ENCODE measurements around the gene TEAD2.

The TEAD2 gene

DNA sequence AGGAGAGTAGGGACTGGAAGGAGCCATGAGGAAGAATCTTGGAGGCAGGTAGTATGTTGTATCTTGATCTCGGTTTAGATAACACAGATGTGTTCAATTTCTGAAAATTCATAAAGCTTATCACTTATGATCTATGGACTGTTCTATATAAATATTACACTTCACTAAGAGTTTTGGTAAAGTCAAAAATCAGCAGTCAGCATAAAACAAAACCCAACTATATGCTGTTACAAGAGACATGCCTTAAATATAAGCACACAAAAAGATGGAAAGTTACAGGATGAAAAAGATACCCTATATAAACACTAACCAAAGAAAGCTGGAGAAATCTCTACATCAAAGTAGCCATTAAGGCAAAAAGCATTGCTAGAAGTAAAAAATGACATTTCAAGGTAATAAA lies 21.4 kb upstream of the TEAD2 start:
- Histone ChIP-seq H3K79me2 (ENCODE audit: insufficient read depth, low read length) (no peaks in the 10 kb centered on the region), H3K9ac (ENCODE audit: low read length) (no peak overlapping the region), H3K4me2 (ENCODE audit: low read length) (no peak overlapping the region), H3F3A (ENCODE audit: insufficient read depth, low read length) (no peaks in the 10 kb centered on the region), H2AFZ (ENCODE audit: low read length) (no peak overlapping the region), H3K9me3 (ENCODE audit: low read length) (peaks cover 3% of the 10 kb centered on the region), H3K4me3 (ENCODE audit: low read depth, low read length, poor library complexity, severe bottlenecking) (no peak overlapping the region), H3K9me2 (ENCODE audit: low read depth, low read length) (no peaks in the 10 kb centered on the region), H4K20me1 (ENCODE audit: insufficient read depth, low read length) (no peaks in the 10 kb centered on the region), H3K4me1 (ENCODE audit: insufficient read depth, low read length, severe bottlenecking) (peaks cover 16% of the 10 kb centered on the region), H3K27ac (ENCODE audit: low read depth, low read length, poor library complexity, severe bottlenecking) (no peak overlapping the region), H3K36me3 (ENCODE audit: insufficient read depth, low read length) (no peaks in the 10 kb centered on the region), H3K27me3 (ENCODE audit: insufficient read depth, low read length) (no peaks in the 10 kb centered on the region)
- TF ChIP-seq EZH2 (IDR thresholded peaks at IDR 0.05; ENCODE audit: borderline replicate concordance, low read length): no peak
- TF ChIP-seq, protein P1, sequence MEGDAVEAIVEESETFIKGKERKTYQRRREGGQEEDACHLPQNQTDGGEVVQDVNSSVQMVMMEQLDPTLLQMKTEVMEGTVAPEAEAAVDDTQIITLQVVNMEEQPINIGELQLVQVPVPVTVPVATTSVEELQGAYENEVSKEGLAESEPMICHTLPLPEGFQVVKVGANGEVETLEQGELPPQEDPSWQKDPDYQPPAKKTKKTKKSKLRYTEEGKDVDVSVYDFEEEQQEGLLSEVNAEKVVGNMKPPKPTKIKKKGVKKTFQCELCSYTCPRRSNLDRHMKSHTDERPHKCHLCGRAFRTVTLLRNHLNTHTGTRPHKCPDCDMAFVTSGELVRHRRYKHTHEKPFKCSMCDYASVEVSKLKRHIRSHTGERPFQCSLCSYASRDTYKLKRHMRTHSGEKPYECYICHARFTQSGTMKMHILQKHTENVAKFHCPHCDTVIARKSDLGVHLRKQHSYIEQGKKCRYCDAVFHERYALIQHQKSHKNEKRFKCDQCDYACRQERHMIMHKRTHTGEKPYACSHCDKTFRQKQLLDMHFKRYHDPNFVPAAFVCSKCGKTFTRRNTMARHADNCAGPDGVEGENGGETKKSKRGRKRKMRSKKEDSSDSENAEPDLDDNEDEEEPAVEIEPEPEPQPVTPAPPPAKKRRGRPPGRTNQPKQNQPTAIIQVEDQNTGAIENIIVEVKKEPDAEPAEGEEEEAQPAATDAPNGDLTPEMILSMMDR (IDR thresholded peaks at IDR 0.05; ENCODE audit: low read length): no peak

DNA sequence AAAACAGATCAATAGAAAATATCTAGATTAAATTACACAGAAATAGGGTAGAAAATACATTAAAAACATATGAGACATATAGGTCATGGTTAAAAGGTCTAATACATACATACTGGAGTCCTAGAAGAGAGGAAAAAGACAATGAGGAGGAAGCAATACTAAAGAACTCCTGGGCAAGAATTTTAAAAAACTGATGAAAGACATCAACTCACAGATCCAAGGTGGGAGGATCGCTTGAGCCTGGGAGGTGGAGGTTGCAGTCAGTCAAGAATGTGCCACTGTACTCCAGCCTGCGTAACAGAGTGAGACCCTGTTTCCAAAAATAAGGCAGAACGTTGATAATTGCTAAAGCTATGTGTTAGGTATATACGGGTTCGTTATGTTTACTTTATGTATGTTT lies 20.4 kb upstream of the TEAD2 start:
- Histone ChIP-seq H2AFZ (ENCODE audit: low read length) (no peak overlapping the region), H3K9ac (ENCODE audit: low read length) (no peak overlapping the region), H3K27me3 (ENCODE audit: insufficient read depth, low read length) (no peaks in the 10 kb centered on the region), H3K27ac (ENCODE audit: low read depth, low read length, poor library complexity, severe bottlenecking) (no peak overlapping the region), H4K20me1 (ENCODE audit: insufficient read depth, low read length) (no peaks in the 10 kb centered on the region), H3F3A (ENCODE audit: insufficient read depth, low read length) (no peaks in the 10 kb centered on the region), H3K36me3 (ENCODE audit: insufficient read depth, low read length) (no peaks in the 10 kb centered on the region), H3K9me3 (ENCODE audit: low read length) (peaks cover 3% of the 10 kb centered on the region), H3K79me2 (ENCODE audit: insufficient read depth, low read length) (no peaks in the 10 kb centered on the region), H3K4me3 (ENCODE audit: low read depth, low read length, poor library complexity, severe bottlenecking) (no peak overlapping the region), H3K9me2 (ENCODE audit: low read depth, low read length) (no peaks in the 10 kb centered on the region), H3K4me1 (ENCODE audit: insufficient read depth, low read length, severe bottlenecking) (peaks cover 8% of the 10 kb centered on the region), H3K4me2 (ENCODE audit: low read length) (no peak overlapping the region)
- TF ChIP-seq EZH2 (IDR thresholded peaks at IDR 0.05; ENCODE audit: borderline replicate concordance, low read length): no peak
- TF ChIP-seq, protein P1 (IDR thresholded peaks at IDR 0.05; ENCODE audit: low read length): no peak

DNA sequence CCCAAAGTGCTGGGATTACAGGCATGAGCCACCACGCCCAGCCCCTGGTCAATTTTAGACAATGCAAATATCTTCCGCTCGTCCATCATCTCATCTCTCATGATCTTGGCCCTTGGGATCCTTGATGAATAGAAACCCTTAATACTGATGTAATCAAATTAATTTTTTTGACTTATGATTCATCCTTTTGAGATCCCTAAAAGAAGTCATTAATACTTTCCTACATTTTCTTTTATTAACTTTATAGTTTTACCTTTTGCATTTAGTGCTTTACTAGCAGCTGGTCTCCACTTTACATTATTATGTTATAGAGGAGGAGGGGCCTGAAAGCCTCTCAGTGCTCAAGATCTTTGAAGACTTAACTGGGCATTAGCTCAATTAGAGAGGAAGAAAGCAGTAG lies 18.2 kb upstream of the TEAD2 start:
- Histone ChIP-seq H3K27ac (ENCODE audit: low read depth, low read length, poor library complexity, severe bottlenecking) (no peak overlapping the region), H3K9ac (ENCODE audit: low read length) (no peak overlapping the region), H2AFZ (ENCODE audit: low read length) (no peak overlapping the region), H3F3A (ENCODE audit: insufficient read depth, low read length) (no peaks in the 10 kb centered on the region), H3K4me3 (ENCODE audit: low read depth, low read length, poor library complexity, severe bottlenecking) (no peak overlapping the region), H3K9me3 (ENCODE audit: low read length) (peaks cover 3% of the 10 kb centered on the region), H3K9me2 (ENCODE audit: low read depth, low read length) (no peaks in the 10 kb centered on the region), H3K27me3 (ENCODE audit: insufficient read depth, low read length) (no peaks in the 10 kb centered on the region), H3K4me2 (ENCODE audit: low read length) (no peak overlapping the region), H3K4me1 (ENCODE audit: insufficient read depth, low read length, severe bottlenecking) (no peaks in the 10 kb centered on the region), H3K79me2 (ENCODE audit: insufficient read depth, low read length) (no peaks in the 10 kb centered on the region), H3K36me3 (ENCODE audit: insufficient read depth, low read length) (no peaks in the 10 kb centered on the region), H4K20me1 (ENCODE audit: insufficient read depth, low read length) (no peaks in the 10 kb centered on the region)
- TF ChIP-seq, protein P1 (IDR thresholded peaks at IDR 0.05; ENCODE audit: low read length): no peak
- TF ChIP-seq EZH2 (IDR thresholded peaks at IDR 0.05; ENCODE audit: borderline replicate concordance, low read length): no peak
